Heart left ventricle (tissue), 16 donors: Measurements from ENCODE around the gene RAB20. TPM values are rescaled to one million over a fixed set of nuclear protein-coding genes. Genes with fewer than 3 reads are reported as not detected.

Experiments
- ATAC-seq, 4 donors: fragments of 200-7000 bp; cut with Tn5 transposase; one replicate each; pipeline ENCODE4 v1.9.1; 2020 to 2022; ENCODE audit warnings: moderate library complexity in 4 of 4, mild to moderate bottlenecking in 3 of 4, moderate number of reproducible peaks in 1 of 4
- DNase-seq, 5 donors: peaks; one replicate each; pipeline ENCODE4 v3.0.0-alpha.2; 2020
- H3K27ac ChIP-seq, 12 donors: fragments of 200-600 bp; sonication (generic) in 4 of 12; one replicate each; pipeline versions ENCODE4 v1.5.0 to v1.8.0; 2016 to 2022; ENCODE audit warnings: mild to moderate bottlenecking in 2 of 12
- H3K27me3 ChIP-seq, 9 donors: fragments of 200-600 bp; sonication (generic) in 2 of 9; one replicate each; pipeline versions ENCODE4 v1.5.1 to v1.8.0; 2016 to 2022; ENCODE audit warnings: mild to moderate bottlenecking in 3 of 9
- H3K36me3 ChIP-seq, 9 donors: fragments of 200-600 bp; sonication (generic) in 2 of 9; one replicate each; pipeline versions ENCODE4 v1.5.0 to v1.8.0; 2018 to 2022; ENCODE audit warnings: mild to moderate bottlenecking in 2 of 9
- H3K4me1 ChIP-seq, 12 donors: fragments of 200-600 bp; sonication (generic) in 4 of 12; one replicate each; pipeline versions ENCODE4 v1.5.0 to v1.8.0; 2016 to 2022; ENCODE audit warnings: mild to moderate bottlenecking in 3 of 12
- H3K4me3 ChIP-seq, 12 donors: fragments of 200-600 bp; sonication (generic) in 4 of 12; one replicate each; pipeline versions ENCODE4 v1.5.0 to v1.8.0; 2017 to 2022; ENCODE audit warnings: mild to moderate bottlenecking in 9 of 12, moderate library complexity in 4 of 12
- H3K9me3 ChIP-seq, 12 donors: fragments of 200-600 bp; sonication (generic) in 4 of 12; one replicate each; pipeline versions ENCODE4 v1.5.0 to v1.8.0; 2016 to 2022; ENCODE audit warnings: mild to moderate bottlenecking in 1 of 12
- POLR2A ChIP-seq, 2 donors: fragments of 450-650 bp; IDR thresholded peaks; one replicate each; pipeline ENCODE4 v1.6.1; 2017; ENCODE audit warnings: antibody characterized with exemption in 2 of 2, mild to moderate bottlenecking in 2 of 2, moderate library complexity in 2 of 2
- whole genome bisulfite sequencing, 4 donors: extraction: QIAGEN DNeasy Blood & Tissue Kit in 2 of 4; methylation state at CpG; one replicate each; pipeline versions ENCODE4 v1.1.5 to v1.1.7; 2013 to 2018; 5-methylcytosine and 5-hydroxymethylcytosine counted together
- intact Hi-C, 10 donors: fragments of 100-400 bp; cut with DNase I; formaldehyde crosslinking; loops; one replicate each; pipeline versions ENCODE4 v1.11.1 to v1.14.2; 2022
- polyA plus RNA-seq, 2 donors: library from polyadenylated mRNA; stranded (reverse); fragments of 200-250 nt; gene quantifications; one replicate each; pipeline ENCODE4 v1.2.3, GENCODE V29; 2013
- total RNA-seq, 9 donors: library from RNA; depleted of rRNA in 2 of 9; stranded (reverse); fragments of >200 nt in 2 of 9; fragmentation: NEBNext Ultra II Directional in 3 of 9; extraction: Animal tissue kit (Norgen Biotek cat#: 25700) in 3 of 9; gene quantifications; one replicate each; pipeline versions ENCODE4 v1.1.0 to v1.2.4, GENCODE V29; 2016 to 2023
- TF ChIP-seq, protein P1 (sequence below), 12 donors: fragments of 200-600 bp; sonication (generic) in 4 of 12; IDR thresholded peaks; one replicate each; pipeline versions ENCODE4 v1.5.0 to v1.8.0; 2018 to 2022; ENCODE audit warnings: antibody characterized with exemption in 12 of 12, mild to moderate bottlenecking in 5 of 12
- donor health status: ischemic (EF 13 %, LVEDD 7.1; RV severe dilation, severe dysfunction).
- donor health status: healthy with polysubstance abuse.
- donor health status: DM: no; HTN: yes; CAD: no.
- donor health status: DM: no; HTN: no; CAD: no.
- donor health status: ischemic (EF 25% LVEDD 6.9; RV normal size, moderate dysfunction).
- donor health status: ischemic (EF 25% LVEDD 5.7; RV mildly dilated, moderate dysfunction).
- donor health status: healthy.
- donor health status: DM: yes; HTN: yes; CAD: no.
- donor health status: ischemic (EF 35%, LVEDD 5.7; RV mildly dilated, moderate dysfunction).
- donor health status: nonischemic (EF 11% LVEDD 7.7; RV severe dilation, severe dysfunction).
- donor health status: DM: yes; HTN: yes; CAD: no.
- donor health status: PGD.
- donor health status: ischemic (EF 29% LVEDD 5.4; RV normal size, mild dysfunction).
- donor health status: nonischemic (EF 23%, LVEDD 6.1; RV moderate dilation, normal function).

RAB20 gene
- total and polyA plus RNA-seq, 11 donors: 5.5 to 30.2 (median 13.7) TPM

DNA sequence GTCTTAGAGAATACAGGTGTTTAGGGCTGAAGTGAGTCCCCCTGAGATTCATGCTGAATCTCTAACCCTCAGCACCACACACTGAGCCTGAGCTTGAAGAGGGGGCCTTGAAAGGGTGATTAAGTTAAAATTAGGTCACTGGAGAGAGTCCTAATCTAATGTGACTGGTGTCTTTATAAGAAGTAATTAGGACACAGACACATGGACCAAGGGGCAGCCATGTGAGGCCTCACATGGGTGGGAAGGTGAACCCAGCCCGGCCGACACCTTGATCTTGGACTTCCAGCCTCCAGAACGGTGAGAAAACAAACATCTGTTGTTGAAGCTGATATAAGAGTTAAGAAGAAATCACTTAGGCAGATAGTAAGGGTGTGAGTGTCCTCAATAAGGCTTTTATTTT, 7.1 kb upstream of the RAB20 start:
- Histone ChIP-seq H3K36me3 (peaks cover 0 to 3% (median 0%) of the 10 kb centered on the region in 9 donors), H3K27ac (no peak overlapping the region), H3K9me3 (no peaks in the 10 kb centered on the region), H3K4me1 (peaks cover 0 to under 1% (median 0%) of the 10 kb centered on the region in 12 donors), H3K4me3 (no peak overlapping the region), H3K27me3 (peaks cover 0 to 19% (median 8%) of the 10 kb centered on the region in 9 donors)
- no peak for DNase-seq
- intact Hi-C loops: loop anchor here in 4 of 10 donors (5.0 to 10.0 kb wide), 4 partner anchors 54 to 111 kb away; no protein-coding TSS in a partner anchor
- 81 to 89% (median 86%) methylated on average over 3 of the region's 3 CpGs for WGBS, 4 donors
- TF ChIP-seq, protein P1, sequence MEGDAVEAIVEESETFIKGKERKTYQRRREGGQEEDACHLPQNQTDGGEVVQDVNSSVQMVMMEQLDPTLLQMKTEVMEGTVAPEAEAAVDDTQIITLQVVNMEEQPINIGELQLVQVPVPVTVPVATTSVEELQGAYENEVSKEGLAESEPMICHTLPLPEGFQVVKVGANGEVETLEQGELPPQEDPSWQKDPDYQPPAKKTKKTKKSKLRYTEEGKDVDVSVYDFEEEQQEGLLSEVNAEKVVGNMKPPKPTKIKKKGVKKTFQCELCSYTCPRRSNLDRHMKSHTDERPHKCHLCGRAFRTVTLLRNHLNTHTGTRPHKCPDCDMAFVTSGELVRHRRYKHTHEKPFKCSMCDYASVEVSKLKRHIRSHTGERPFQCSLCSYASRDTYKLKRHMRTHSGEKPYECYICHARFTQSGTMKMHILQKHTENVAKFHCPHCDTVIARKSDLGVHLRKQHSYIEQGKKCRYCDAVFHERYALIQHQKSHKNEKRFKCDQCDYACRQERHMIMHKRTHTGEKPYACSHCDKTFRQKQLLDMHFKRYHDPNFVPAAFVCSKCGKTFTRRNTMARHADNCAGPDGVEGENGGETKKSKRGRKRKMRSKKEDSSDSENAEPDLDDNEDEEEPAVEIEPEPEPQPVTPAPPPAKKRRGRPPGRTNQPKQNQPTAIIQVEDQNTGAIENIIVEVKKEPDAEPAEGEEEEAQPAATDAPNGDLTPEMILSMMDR (IDR thresholded peaks at IDR 0.05): no peak
- TF ChIP-seq POLR2A (IDR thresholded peaks at IDR 0.05): no peak
- ATAC-seq: no peak

- WGBS, 4 donors: 78 to 85% (median 84%) methylated on average over 9 of the region's 9 CpGs
- Histone ChIP-seq H3K4me3 (no peak overlapping the region), H3K27me3 (peaks cover 0 to 2% (median 0%) of the 10 kb centered on the region in 9 donors), H3K4me1 (peaks cover 0 to 16% (median 10%) of the 10 kb centered on the region in 12 donors), H3K27ac (no peak overlapping the region), H3K9me3 (no peaks in the 10 kb centered on the region), H3K36me3 (peaks cover 0 to 3% (median 0%) of the 10 kb centered on the region in 9 donors)
- ATAC-seq (no peak), DNase-seq (no peak)
- no peak for TF ChIP-seq POLR2A (IDR thresholded peaks at IDR 0.05)
- TF ChIP-seq, protein P1 (IDR thresholded peaks at IDR 0.05): no peak
- intact Hi-C loops: loop anchor here in 4 of 10 donors (5.0 to 10.0 kb wide), 4 partner anchors 51 to 109 kb away; no protein-coding TSS in a partner anchor
Measured at GRCh38 chr13:110566171-110566570, 4.6 kb upstream of the RAB20 start.

DNA sequence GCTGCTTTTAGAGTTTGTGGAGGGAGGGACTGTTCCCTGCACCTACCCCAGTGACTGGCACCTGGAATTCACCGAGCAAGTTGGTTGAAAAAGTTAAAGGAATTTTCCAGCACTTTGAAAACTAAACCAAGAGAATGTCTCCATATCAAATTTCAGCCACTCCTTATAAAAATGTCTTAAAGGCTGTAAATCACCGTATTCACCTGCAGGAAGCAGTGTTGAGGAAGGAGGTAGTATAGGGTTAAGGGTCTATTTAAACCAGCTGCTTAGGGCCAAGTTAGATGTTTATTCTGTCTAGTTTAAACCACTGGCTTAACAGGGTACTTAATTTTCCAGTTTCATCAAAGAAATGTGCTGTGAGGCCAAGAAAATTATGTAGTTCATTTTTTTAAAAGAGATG, 3.8 kb upstream of the RAB20 start:
- Histone ChIP-seq H3K4me1 (peaks cover 0 to 21% (median 12%) of the 10 kb centered on the region in 12 donors), H3K27ac (no peak overlapping the region), H3K27me3 (no peaks in the 10 kb centered on the region), H3K4me3 (no peak overlapping the region), H3K36me3 (peaks cover 0 to 3% (median 0%) of the 10 kb centered on the region in 9 donors), H3K9me3 (no peaks in the 10 kb centered on the region)
- intact Hi-C loops: loop anchor here in 4 of 10 donors (5.0 to 10.0 kb wide), 4 partner anchors 50 to 108 kb away; no protein-coding TSS in a partner anchor
- ATAC-seq (no peak), DNase-seq (no peak)
- WGBS, 4 donors: 78 to 93% (median 82%) methylated on average over 2 of the region's 2 CpGs
- no peak for TF ChIP-seq POLR2A (IDR thresholded peaks at IDR 0.05)
- TF ChIP-seq, protein P1 (IDR thresholded peaks at IDR 0.05): no peak

- no peaks in the 10 kb centered on the region for H3K9me3 ChIP-seq
- H3K4me1 ChIP-seq: peaks cover 0 to 29% (median 14%) of the 10 kb centered on the region in 12 donors
- intact Hi-C loops: loop anchor here in 8 of 10 donors (5.0 to 10.0 kb wide), 6 partner anchors 50 to 332 kb away; no protein-coding TSS in a partner anchor
- TF ChIP-seq, protein P1 (IDR thresholded peaks at IDR 0.05): no peak
- TF ChIP-seq POLR2A (IDR thresholded peaks at IDR 0.05): no peak
- 94 to 98% (median 97%) methylated on average over 3 of the region's 3 CpGs for WGBS, 4 donors
- no peak overlapping the region for H3K4me3 ChIP-seq
- H3K27ac ChIP-seq: no peak overlapping the region
- no peak for DNase-seq
- H3K27me3 ChIP-seq: no peaks in the 10 kb centered on the region
- H3K36me3 ChIP-seq: peaks cover 0 to 3% (median 0%) of the 10 kb centered on the region in 9 donors
- ATAC-seq: no peak
Measured at GRCh38 chr13:110564472-110564985, 3.0 kb upstream of the RAB20 start.
